H1 (cell line): ENCODE results near the gene ADCY2. TPM values are rescaled to one million over a fixed set of nuclear protein-coding genes. Genes with fewer than 3 reads are reported as not detected.

Source experiments
- ASH2L ChIP-seq: fragments of 200-600, 300-600 bp; sonication (generic); IDR thresholded peaks from one replicate; pipeline ENCODE4 v1.7.1; 2017; ENCODE audit warnings: low read length
- CHD2 ChIP-seq: IDR thresholded peaks from 2 replicates; pipeline ENCODE4 v1.6.1; 2012; ENCODE audit warnings: low read length, improper control_type of control experiment
- SP2 ChIP-seq: IDR thresholded peaks from 2 replicates; pipeline ENCODE4 v1.6.1; 2012; ENCODE audit warnings: mild to moderate bottlenecking, low read length, inconsistent platforms
- polyA plus RNA-seq, 7 experiments: library from polyadenylated mRNA; depleted of rRNA in 3 of 7; stranded (reverse) in 5 of 7; unstranded in 2 of 7; fragments of >200 nt in 5 of 7; fragments of 200-250 nt in 2 of 7; gene quantifications; 1 replicate in 5 of 7; 2 replicates in 1 of 7; 4 replicates in 1 of 7; pipeline versions ENCODE4 v1.2.1 to v1.2.3, GENCODE V29; 2011 to 2013; ENCODE audit warnings: missing spikeins in 2 of 7, mixed read lengths in 2 of 7
- total RNA-seq: library from RNA; stranded (reverse); fragmentation: NEBNext Ultra II Directional; extraction: Animal tissue kit (Norgen Biotek cat#: 25700); gene quantifications from 2 replicates; pipeline ENCODE4 v1.2.1, GENCODE V29; 2021

The ADCY2 gene
- total and polyA plus RNA-seq, 2 of the 8 experiments (the other 6 are each of a cell fraction or from before 2014, with no cell fraction given), result 35.8 to 122 TPM

GRCh38 chr5:7540736-7541485, 145.0 kb downstream of the ADCY2 start (continued):
- TF ChIP-seq SP2 (no peak), ASH2L (no peak), CHD2 (no peak)
